Measurements from ENCODE around the gene HES5.
"Not testable (repeated sequence)": the region's sequence is repeated elsewhere in the genome, so short reads cannot be mapped to it uniquely, and the experiment has no call there.

The HES5 gene

DNA sequence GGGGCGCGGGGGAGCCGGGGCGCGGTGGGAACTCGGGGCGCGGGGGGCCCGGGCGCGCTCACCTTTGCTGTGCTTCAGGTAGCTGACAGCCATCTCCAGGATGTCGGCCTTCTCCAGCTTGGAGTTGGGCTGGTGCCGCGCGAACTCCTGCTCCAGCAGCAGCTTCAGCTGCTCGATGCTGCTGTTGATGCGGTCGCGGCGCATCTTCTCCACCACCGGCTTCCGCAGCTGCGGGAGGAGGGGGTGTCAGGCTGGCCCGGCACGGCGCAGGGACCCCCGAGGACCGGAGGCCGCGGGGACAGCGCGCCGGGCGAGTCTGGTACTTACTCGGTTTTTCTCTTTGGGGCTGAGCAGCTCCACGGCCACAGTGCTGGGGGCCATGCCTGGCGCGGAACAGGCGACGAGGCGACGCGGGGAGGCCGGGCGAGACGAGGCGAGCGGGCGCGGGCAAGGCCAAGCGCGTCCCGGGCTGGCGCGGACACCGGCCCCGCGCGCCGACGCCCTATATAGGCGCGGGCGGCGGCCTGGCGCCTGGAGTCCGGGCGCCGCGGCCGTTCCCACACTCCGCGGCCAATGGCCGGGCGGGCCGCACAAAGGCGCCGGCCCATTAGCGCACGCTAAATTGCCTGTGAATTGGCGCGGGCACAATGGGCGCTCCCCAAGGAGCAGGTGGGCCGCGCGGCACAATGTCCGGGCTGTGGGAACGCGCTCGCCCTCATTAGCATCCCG, at the start of gene HES5:
HES5 (minus strand) TSS at position 480 of the 729 bp plus-strand sequence; CDS start at position 381, 99 bp downstream.
- no peak for DNase-seq (ENCODE audit: low read depth in 2 of 3, low spot score in 1 of 3)

DNA sequence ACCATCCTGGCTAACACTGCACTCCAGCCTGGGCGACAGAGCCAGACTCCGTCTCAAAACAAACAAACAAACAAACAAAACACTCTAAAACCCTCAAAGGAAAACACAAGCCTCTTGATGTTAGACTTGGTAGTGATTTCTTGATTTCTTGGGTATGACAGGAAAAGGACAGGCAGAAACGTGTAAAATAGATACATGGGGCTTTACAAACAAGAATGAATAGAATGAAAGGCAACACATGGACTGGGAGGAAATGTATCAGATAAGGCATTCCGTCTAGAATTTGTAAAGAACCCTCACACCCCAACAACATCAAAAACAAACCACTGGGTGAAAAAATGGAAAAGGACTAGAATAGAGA, 48.7 kb upstream of the HES5 start:
- no peak for DNase-seq (ENCODE audit: low read depth in 2 of 3, low spot score in 1 of 3)

DNA sequence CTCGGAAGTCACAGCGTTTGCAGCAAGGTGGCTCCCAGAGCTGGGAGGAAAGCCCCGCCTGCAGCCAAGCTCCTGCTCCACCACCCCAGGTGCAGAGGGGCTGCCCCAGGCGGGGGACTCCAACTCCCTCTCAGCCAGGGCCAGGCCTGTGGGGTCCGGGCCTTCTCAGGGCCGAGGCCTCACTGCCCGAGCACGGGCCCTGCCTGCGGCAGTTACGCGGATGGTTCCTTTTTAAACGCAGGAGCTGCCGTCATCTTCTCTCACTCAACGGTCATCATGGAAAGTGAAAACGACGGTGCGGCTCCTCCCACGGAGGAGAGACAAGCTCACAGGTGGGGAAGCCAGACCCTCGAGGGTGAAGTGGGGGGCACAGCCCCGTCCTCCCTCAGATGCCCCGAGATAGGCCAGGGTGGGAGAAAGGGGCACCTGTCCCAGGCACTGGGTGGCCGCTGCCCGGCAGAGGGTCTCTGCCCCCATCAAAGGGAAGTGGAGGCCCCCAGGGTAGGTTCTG, 47.6 kb upstream of the HES5 start:
- DNase-seq (ENCODE audit: low read depth in 2 of 3, low spot score in 1 of 3), result not testable (repeated sequence)

DNA sequence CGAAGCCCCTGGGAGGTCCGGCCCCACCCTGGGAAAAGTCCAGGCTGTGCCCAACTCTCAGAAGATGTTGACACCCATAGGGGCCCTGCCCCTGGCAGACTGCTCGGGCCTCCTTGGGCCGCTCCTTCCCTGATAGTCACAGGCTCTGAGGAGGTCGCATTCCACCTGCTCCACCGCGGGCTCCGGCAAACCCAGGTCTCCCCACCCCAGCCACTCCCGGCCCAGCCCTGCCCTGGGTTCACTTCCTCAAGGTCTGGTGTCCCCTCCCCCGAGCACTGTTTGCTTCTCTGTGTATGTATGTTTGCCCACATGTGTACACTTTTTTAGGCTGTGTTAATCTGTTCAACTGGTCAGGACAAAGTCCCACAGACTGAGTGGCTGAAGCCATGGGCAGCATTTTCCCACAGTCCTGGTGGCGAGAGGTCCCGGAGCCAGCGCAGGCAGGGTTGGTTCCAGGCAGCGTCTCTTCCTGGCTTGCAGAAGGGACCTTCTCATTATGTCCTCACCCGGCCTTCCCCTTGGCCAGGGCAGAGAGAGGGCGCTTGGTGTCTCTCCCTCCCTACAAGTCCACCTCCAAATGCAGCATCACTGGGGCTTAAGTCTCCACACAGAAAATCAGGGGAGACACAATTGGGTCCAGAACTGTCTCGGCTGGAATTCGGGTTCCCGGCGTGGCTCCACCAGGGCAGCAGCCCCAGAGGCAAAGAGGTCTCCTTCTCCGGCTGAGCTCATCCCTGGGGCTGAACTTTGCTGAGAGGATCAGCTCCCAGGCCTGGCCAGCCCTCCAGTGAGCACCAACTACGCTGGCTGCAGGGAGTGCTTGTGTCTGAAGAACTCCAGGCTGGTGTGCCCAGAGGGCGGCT, 46.0 kb upstream of the HES5 start:
- no peak for DNase-seq (ENCODE audit: low read depth in 2 of 3, low spot score in 1 of 3)

DNA sequence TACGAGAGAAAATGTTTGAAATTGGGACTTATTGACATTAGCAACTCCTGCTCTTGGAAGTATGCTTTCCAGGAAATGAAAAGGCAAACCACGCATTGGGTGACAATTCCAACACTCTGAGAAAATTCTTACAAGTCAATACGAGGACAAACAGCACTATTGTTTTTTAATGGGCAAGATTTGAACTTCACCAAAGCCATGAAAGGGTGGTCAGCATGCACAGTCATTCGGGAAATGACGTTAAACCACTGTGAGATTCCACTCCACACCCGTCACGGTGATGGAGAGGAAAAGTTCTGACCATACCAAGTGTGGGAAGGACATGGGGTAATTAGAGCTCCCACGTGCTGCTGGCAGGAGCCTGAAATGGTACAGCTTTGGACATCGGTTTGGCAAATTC, 44.3 kb upstream of the HES5 start:
- DNase-seq (ENCODE audit: low read depth in 2 of 3, low spot score in 1 of 3), result no peak

- DNase-seq (ENCODE audit: low read depth in 2 of 3, low spot score in 1 of 3), result no peak
These were observed 43.3 kb upstream of the HES5 start for GRCh38 chr1:2573250-2573920.

- no peak for DNase-seq (ENCODE audit: low read depth in 2 of 3, low spot score in 1 of 3)
These were observed 41.3 kb upstream of the HES5 start for GRCh38 chr1:2571348-2571747.

- no peak for DNase-seq (ENCODE audit: low read depth in 2 of 3, low spot score in 1 of 3)
These were observed 40.3 kb upstream of the HES5 start for GRCh38 chr1:2570332-2570731.

GRCh38 chr1:2569703-2570102, 39.6 kb upstream of the HES5 start:
- not testable (repeated sequence) for DNase-seq (ENCODE audit: low read depth in 2 of 3, low spot score in 1 of 3)

GRCh38 chr1:2569060-2569459, 39.0 kb upstream of the HES5 start:
- no peak for DNase-seq (ENCODE audit: low read depth in 2 of 3, low spot score in 1 of 3)

GRCh38 chr1:2568187-2568816, 38.2 kb upstream of the HES5 start:
- DNase-seq (ENCODE audit: low read depth in 2 of 3, low spot score in 1 of 3), result not testable (repeated sequence)

GRCh38 chr1:2567083-2567679, 37.1 kb upstream of the HES5 start:
- no peak for DNase-seq (ENCODE audit: low read depth in 2 of 3, low spot score in 1 of 3)

DNA sequence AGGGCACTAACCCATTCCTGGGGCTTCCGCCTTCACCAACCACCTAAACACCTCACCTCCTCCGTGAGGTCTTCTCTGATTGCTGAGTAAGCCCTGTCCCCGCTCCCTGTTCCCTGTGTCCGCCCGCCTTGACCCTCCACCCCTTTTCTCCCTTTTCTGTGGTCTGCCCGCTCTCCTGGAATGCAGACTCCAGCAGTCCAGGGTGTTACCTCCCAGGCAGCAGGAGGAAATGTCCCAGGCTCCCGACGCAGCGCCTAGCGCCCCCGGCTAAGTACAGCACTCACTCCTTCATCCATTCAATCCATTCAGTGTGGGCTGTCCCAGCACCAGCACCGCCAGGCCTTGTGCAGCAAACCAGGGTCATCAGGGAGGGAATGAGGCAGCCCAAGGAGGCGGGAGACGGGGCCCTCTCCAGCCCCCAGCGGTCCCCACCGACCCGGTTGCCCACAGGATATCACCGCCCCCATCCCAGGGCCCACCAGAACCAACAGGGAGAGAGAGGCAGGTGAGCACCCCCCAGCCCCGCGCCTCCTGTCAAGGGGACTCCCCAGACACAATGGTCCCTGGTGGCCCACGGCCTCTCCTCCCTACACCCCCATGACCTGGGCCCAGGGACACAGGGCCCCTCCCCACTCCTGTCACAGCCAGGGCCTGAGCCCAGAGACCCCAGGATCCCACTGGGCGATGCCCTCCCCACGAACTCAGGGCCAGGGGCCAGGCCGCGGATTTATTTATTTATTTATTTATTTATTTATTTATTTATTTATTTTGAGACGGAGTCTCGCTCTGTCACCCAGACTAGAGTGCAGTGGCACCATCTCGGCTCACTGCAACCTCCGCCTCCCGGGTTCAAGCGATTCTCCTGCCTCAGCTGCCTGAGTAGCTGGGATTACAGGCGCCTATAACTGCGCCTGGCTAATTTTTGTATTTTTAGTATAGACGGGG, 36.3 kb upstream of the HES5 start:
- no peak for DNase-seq (ENCODE audit: low read depth in 2 of 3, low spot score in 1 of 3)

DNA sequence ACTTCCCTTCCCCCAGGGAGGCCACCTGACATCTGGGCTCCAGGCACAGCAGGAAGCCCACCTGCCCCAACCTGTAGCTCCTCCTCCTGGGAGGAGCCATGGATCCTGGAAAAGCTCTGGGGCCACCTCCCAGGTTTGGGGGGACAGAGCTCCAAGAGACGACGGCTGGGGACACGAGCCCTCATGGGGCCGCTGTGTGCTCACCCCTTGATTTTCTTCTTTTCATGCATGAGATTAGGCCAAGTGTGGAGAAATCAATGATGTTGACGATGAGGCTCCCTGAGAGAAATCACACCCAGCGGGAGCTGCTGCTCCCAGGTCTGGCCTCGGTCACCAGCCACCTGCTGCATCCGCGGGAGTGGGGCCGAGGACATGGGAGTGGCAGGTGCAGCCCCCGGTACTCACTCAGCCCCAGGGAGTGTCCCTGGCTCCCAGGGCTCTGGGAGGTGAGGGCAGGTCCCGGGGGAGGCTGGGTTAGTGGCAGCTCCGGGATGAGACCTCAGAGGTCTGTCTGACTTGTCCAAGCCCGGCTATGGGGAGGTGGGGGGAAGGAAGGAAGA, 34.8 kb upstream of the HES5 start:
- DNase-seq (ENCODE audit: low read depth in 2 of 3, low spot score in 1 of 3), result no peak

DNA sequence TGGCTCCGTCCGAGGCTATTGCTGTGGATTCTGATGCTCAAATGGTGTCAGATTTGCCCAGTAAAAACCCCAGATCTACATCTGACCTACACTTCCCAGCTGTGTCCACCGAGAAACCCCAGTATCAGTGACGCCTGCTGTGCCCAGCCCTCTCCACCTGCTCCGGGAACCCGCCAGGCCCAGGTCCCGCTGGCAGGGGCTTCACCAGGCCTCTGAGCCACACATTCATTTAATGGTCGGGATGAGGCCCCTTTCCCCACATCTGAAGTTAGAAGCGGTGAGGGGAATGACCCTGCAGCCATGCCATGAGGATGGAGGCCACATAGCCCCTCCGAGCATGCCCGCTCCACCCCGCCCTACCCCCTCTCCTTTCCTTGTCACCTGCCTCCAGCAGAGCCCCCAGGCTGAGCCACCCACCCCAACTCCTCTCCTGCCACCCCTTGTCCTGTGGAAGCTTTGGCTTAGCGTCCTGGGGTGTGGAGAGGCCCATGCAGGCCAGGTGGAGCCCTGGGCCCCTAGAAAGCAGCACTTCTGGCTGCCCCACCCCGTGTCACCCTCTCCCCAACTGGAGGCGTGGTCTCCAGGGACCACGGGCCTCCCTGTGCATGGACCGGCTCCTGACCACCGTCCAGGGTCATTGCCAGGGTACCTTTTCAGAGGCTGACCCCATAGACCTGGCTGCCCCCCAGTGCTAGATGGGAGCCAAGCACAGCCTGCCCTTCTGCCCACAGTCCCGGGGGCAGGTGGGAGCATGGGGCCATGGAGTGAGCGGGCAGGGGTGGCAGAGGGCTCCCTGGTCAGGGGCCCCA, 34.1 kb upstream of the HES5 start:
- DNase-seq (ENCODE audit: low read depth in 2 of 3, low spot score in 1 of 3), result no peak

DNA sequence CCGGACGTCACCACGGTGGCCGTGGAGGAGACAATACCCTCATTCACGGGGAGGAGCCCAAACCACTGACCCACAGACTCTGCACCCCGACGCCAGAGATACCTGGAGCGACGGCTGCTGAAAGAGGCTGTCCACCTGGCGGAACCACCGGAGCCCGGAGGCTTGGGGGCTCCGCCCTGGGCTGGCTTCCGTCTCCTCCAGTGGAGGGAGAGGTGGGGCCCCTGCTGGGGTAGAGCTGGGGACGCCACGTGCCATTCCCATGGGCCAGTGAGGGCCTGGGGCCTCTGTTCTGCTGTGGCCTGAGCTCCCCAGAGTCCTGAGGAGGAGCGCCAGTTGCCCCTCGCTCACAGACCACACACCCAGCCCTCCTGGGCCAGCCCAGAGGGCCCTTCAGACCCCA, 33.1 kb upstream of the HES5 start:
- no peak for DNase-seq (ENCODE audit: low read depth in 2 of 3, low spot score in 1 of 3)

DNA sequence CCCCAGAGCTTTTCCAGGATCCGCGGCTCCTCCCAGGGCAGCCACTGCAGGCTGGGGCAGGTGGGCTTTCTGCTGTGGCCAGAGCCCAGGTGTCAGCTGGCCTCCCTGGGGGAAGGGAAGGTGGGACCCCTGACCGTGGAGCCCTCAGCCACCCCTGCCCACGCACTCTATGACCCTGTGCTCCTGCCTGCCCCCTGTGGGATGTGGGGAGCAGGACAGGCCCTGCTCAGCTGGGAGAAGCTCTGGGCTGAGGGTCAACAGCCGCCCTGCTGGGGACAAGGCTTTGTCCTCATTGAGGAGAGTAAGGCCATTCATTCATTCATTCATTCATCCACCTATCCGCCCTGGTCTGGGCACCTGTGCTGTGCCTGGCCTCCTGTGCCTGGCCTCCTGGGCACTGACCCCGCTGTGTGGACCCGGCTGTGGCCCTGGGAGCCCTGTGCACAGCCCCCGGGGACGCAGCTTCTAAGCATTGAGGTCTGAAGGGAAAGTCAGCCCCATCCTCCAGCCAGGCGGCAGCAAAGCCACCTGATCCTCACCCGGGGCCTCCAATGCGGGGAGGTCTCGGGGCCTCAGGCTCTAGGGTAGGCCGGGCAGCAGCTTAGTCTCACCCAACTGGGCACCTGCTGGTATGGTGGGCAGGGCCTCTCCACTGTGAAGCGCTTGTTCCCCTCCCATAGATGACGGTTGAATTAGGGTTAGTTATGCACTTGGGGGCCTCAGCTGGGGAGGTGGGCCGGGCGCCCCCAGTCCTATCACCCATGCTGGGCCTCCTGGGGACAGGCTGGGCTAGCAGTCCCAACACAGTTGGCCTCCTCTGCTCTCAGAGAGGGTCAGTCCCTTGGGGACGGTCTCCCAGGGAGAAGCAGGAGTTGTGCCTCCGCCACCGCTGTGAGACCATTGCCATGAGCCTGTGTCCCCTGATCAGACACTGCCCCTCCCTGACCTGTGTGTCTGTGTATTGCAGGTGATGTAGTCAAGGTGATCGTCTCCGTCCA, 32.1 kb upstream of the HES5 start:
- DNase-seq (ENCODE audit: low read depth in 2 of 3, low spot score in 1 of 3), result no peak
